Mesenchymal stem cell (in vitro differentiated cells and primary cell): ENCODE data around the gene ARHGAP15.
A peak's percentile ranks its signal among the peaks of the same experiment; 100 is the strongest.

Source experiments
- DNase-seq: peaks from one replicate; pipeline ENCODE4 v3.0.0-alpha.2; 2013
- H2AFZ ChIP-seq: one replicate; pipeline ENCODE4 v1.6.1; 2013; ENCODE audit warnings: low read depth, mild to moderate bottlenecking, control low read depth, inconsistent platforms, low read length, moderate library complexity
- H2AK5ac ChIP-seq: 2 replicates; pipeline ENCODE4 v1.6.1; 2013; ENCODE audit warnings: low read length, moderate library complexity, mild to moderate bottlenecking, inconsistent platforms; ENCODE audit not compliant: severe bottlenecking
- H2BK120ac ChIP-seq: one replicate; pipeline ENCODE4 v1.6.1; 2013; ENCODE audit warnings: low read depth, mild to moderate bottlenecking, inconsistent platforms, low read length, moderate library complexity
- H2BK12ac ChIP-seq, 2 experiments: one replicate each; pipeline ENCODE4 v1.6.1; 2013; ENCODE audit warnings: inconsistent platforms in 2 of 2, low read length in 2 of 2, mild to moderate bottlenecking in 2 of 2, moderate library complexity in 2 of 2, control low read depth in 1 of 2
- H2BK15ac ChIP-seq: one replicate; pipeline ENCODE4 v1.6.1; 2013; ENCODE audit warnings: mild to moderate bottlenecking, low read depth, inconsistent platforms; ENCODE audit not compliant: poor library complexity, severe bottlenecking
- H2BK5ac ChIP-seq: 2 replicates; pipeline ENCODE4 v1.6.1; 2013; ENCODE audit warnings: low read depth, mild to moderate bottlenecking, low read length, control low read depth, inconsistent platforms; ENCODE audit not compliant: poor library complexity, severe bottlenecking
- H3K14ac ChIP-seq, 2 experiments: one replicate each; pipeline ENCODE4 v1.6.1; 2013; ENCODE audit warnings: inconsistent platforms in 2 of 2, low read length in 2 of 2, control low read depth in 1 of 2, mild to moderate bottlenecking in 1 of 2, moderate library complexity in 1 of 2
- H3K18ac ChIP-seq, 2 experiments: one replicate each; pipeline ENCODE4 v1.6.1; 2013; ENCODE audit warnings: inconsistent platforms in 2 of 2, low read length in 2 of 2, control low read depth in 1 of 2, low read depth in 1 of 2, mild to moderate bottlenecking in 1 of 2
- H3K23ac ChIP-seq, 2 experiments: one replicate each; pipeline ENCODE4 v1.6.1; 2013; ENCODE audit warnings: inconsistent platforms in 2 of 2, low read length in 2 of 2, mild to moderate bottlenecking in 2 of 2, moderate library complexity in 2 of 2, control low read depth in 1 of 2
- H3K27ac ChIP-seq: 2 replicates; pipeline ENCODE4 v1.5.1; 2013; ENCODE audit warnings: mild to moderate bottlenecking, moderate library complexity, low read length, control low read depth, inconsistent platforms; ENCODE audit not compliant: poor library complexity, severe bottlenecking
- H3K27me3 ChIP-seq, 2 experiments: 2 replicates each; pipeline versions ENCODE4 v1.6.1 to v1.7.0; 2013; ENCODE audit warnings: low read length in 2 of 2, mild to moderate bottlenecking in 2 of 2, moderate library complexity in 2 of 2, control low read depth in 1 of 2, inconsistent platforms in 1 of 2; ENCODE audit not compliant: control insufficient read depth in 1 of 2, insufficient read depth in 1 of 2
- H3K36me3 ChIP-seq, 2 experiments: 2 replicates each; pipeline versions ENCODE4 v1.6.1 to v1.7.0; 2013; ENCODE audit warnings: low read length in 2 of 2, control low read depth in 1 of 2, inconsistent platforms in 1 of 2, low read depth in 1 of 2, mild to moderate bottlenecking in 1 of 2; ENCODE audit not compliant: insufficient read depth in 2 of 2, control insufficient read depth in 1 of 2
- H3K4ac ChIP-seq, 2 experiments: one replicate each; pipeline ENCODE4 v1.6.1; 2013; ENCODE audit warnings: inconsistent platforms in 2 of 2, low read length in 2 of 2, mild to moderate bottlenecking in 2 of 2, moderate library complexity in 2 of 2, control low read depth in 1 of 2, low read depth in 1 of 2
- H3K4me1 ChIP-seq: 2 replicates; pipeline ENCODE4 v1.6.1; 2013; ENCODE audit warnings: low read depth, low read length, control low read depth; ENCODE audit not compliant: control insufficient read depth, insufficient read depth
- H3K4me2 ChIP-seq: 2 replicates; pipeline ENCODE4 v1.6.1; 2013; ENCODE audit warnings: low read length, mild to moderate bottlenecking, inconsistent platforms; ENCODE audit not compliant: poor library complexity, severe bottlenecking
- H3K4me3 ChIP-seq, 2 experiments: 2 replicates each; pipeline versions ENCODE4 v1.5.1 to v1.7.0; 2013; ENCODE audit warnings: low read length in 2 of 2, mild to moderate bottlenecking in 2 of 2, control low read depth in 1 of 2, low read depth in 1 of 2; ENCODE audit not compliant: insufficient read depth in 1 of 2
- H3K79me1 ChIP-seq: replicated peaks from 2 replicates; pipeline ENCODE4 v1.6.1; 2013; ENCODE audit warnings: mild to moderate bottlenecking, control low read depth, low read length, inconsistent platforms; ENCODE audit not compliant: poor library complexity, severe bottlenecking
- H3K9ac ChIP-seq: 2 replicates; pipeline ENCODE4 v1.7.0; 2013; ENCODE audit warnings: mild to moderate bottlenecking, low read length, moderate library complexity
- H3K9me3 ChIP-seq: 2 replicates; pipeline ENCODE4 v1.7.0; 2013; ENCODE audit warnings: mild to moderate bottlenecking, low read length; ENCODE audit not compliant: control insufficient read depth
- H4K8ac ChIP-seq: one replicate; pipeline ENCODE4 v1.6.1; 2013; ENCODE audit warnings: inconsistent platforms, mild to moderate bottlenecking, low read length, moderate library complexity
- H4K91ac ChIP-seq: one replicate; pipeline ENCODE4 v1.6.1; 2013; ENCODE audit warnings: mild to moderate bottlenecking, low read length, inconsistent platforms
- WGBS: methylation state at CpG from one replicate; pipeline ENCODE4 v1.1.7; 2013; ENCODE audit warnings: mixed read lengths; 5-methylcytosine and 5-hydroxymethylcytosine counted together

The ARHGAP15 gene

DNA sequence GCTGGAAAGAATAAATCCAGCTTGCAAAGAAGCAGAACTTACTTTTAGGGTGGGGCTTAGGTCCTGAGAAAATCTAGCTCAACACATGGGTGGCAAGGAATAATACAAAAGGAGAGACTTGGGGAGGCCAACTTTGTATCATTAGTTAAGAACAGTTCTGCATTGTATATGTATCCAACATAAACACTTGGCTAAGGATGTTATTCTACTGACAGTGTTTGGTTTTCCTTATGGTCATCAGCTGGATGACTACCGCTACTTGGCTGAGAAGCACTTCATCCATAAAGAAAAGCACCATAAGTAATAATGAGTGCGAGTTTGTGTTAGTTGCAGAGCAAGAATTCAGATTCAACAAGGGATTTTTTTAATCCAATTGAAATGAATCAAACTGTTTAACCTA is 614.9 kb downstream of the ARHGAP15 start:
- H2BK12ac ChIP-seq, result no peak overlapping the region
- no peak overlapping the region for H2AK5ac ChIP-seq
- no peak overlapping the region for H2BK15ac ChIP-seq
- H3K9me3 ChIP-seq, result no peaks in the 10 kb centered on the region
- H3K4me3 ChIP-seq, result no peak overlapping the region
- H3K18ac ChIP-seq, result no peak overlapping the region
- no peak overlapping the region for H2BK5ac ChIP-seq
- no peak overlapping the region for H3K4ac ChIP-seq
- no peak overlapping the region for H3K9ac ChIP-seq
- H3K27me3 ChIP-seq, result no peaks in the 10 kb centered on the region
- WGBS, result 75% methylated on average over 1 of the region's 2 CpGs
- H4K91ac ChIP-seq, result no peak overlapping the region
- H3K36me3 ChIP-seq, result no peaks in the 10 kb centered on the region
- H2BK120ac ChIP-seq, result no peak overlapping the region
- peaks cover 1% of the 10 kb centered on the region for H3K4me1 ChIP-seq
- no peak overlapping the region for H3K27ac ChIP-seq
- H3K4me2 ChIP-seq, result no peak overlapping the region
- no peak overlapping the region for H4K8ac ChIP-seq
- H3K23ac ChIP-seq, result no peak overlapping the region
- no peak overlapping the region for H3K14ac ChIP-seq
- H3K79me1 ChIP-seq, result no peaks in the 10 kb centered on the region
- peak; percentile 15 for DNase-seq
- no peak overlapping the region for H2AFZ ChIP-seq

- no peak overlapping the region for H3K4me2 ChIP-seq
- H2BK15ac ChIP-seq, result no peak overlapping the region
- H3K4ac ChIP-seq, result no peak overlapping the region
- H3K36me3 ChIP-seq, result no peaks in the 10 kb centered on the region
- H2BK12ac ChIP-seq, result no peak overlapping the region
- H3K9ac ChIP-seq, result no peak overlapping the region
- DNase-seq, result no peak
- H2AFZ ChIP-seq, result no peak overlapping the region
- no peak overlapping the region for H4K91ac ChIP-seq
- no peak overlapping the region for H3K27ac ChIP-seq
- H2BK5ac ChIP-seq, result no peak overlapping the region
- WGBS, result 93% methylated on average over 2 of the region's 2 CpGs
- H3K18ac ChIP-seq, result no peak overlapping the region
- H3K23ac ChIP-seq, result no peak overlapping the region
- H2AK5ac ChIP-seq, result no peak overlapping the region
- H3K27me3 ChIP-seq, result no peaks in the 10 kb centered on the region
- H4K8ac ChIP-seq, result no peak overlapping the region
- H3K4me1 ChIP-seq, result peaks cover 1% of the 10 kb centered on the region
- no peaks in the 10 kb centered on the region for H3K79me1 ChIP-seq
- H3K14ac ChIP-seq, result no peak overlapping the region
- H2BK120ac ChIP-seq, result no peak overlapping the region
- no peaks in the 10 kb centered on the region for H3K9me3 ChIP-seq
- no peak overlapping the region for H3K4me3 ChIP-seq
Measured at GRCh38 chr2:143745060-143745459, 615.8 kb downstream of the ARHGAP15 start.

DNA sequence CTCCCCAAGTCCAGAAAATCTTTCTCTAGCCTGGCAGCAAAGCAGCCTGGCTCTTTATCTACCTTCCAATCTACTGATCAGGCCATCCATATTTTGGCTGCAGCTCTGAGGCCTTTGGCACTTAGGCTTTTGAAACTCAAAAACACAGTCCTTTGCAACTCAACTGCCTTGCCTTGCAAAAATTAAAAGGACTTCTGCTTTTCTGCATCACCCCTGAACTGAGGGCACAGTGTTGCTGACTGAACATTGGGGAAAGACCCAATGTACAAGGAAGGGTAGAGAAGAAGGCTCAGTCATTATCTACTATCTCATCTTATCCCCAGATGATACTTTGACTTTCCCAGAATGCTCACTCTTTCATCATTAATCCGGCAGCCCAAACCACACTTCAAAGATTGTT is 625.5 kb downstream of the ARHGAP15 start:
- no peaks in the 10 kb centered on the region for H3K79me1 ChIP-seq
- H2AFZ ChIP-seq, result no peak overlapping the region
- no peak overlapping the region for H3K23ac ChIP-seq
- no peak overlapping the region for H3K14ac ChIP-seq
- DNase-seq, result no peak
- H3K27me3 ChIP-seq, result no peaks in the 10 kb centered on the region
- no peaks in the 10 kb centered on the region for H3K4me1 ChIP-seq
- H4K91ac ChIP-seq, result no peak overlapping the region
- H2BK120ac ChIP-seq, result no peak overlapping the region
- H2BK5ac ChIP-seq, result no peak overlapping the region
- H2BK15ac ChIP-seq, result no peak overlapping the region
- no peak overlapping the region for H3K18ac ChIP-seq
- 100% methylated on average over 1 of the region's 1 CpG for WGBS
- no peak overlapping the region for H3K4me3 ChIP-seq
- H2AK5ac ChIP-seq, result no peak overlapping the region
- no peak overlapping the region for H3K4me2 ChIP-seq
- no peak overlapping the region for H2BK12ac ChIP-seq
- H3K9me3 ChIP-seq, result no peaks in the 10 kb centered on the region
- H4K8ac ChIP-seq, result no peak overlapping the region
- no peak overlapping the region for H3K4ac ChIP-seq
- no peaks in the 10 kb centered on the region for H3K36me3 ChIP-seq
- no peak overlapping the region for H3K9ac ChIP-seq
- H3K27ac ChIP-seq, result no peak overlapping the region

DNA sequence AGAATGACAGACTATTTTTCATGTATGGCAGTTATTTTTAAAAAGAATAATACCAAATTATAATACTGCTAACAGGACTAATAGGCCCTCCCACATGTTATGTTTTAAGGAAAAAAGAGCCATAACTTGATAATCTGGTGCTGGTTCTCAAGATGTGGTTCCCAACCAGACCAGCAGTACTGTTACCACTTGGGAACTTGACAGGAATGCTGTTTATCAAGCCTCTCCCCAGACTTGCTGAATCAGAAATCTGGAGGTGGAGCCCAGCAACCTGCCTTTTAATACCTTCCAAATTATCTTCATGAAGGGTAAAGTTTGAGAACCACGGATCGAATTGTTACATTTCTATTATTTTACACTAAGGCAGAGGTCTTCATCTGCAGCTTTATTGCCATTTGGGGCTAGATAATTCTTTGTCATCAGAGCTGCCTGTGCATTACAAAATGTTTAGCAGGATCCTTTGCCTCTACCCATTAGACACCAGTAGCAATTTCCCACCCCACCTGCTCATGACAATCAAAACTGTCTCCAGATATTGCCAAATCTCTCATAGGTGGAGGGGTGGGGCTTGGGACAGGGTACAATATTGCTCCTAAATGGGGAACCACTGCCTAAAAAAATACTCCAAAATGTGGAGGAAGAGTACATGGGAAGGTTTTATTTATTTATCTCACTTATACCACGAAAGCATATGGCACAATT is 629.6 kb downstream of the ARHGAP15 start:
- WGBS, result 100% methylated on average over 1 of the region's 3 CpGs
- Histone ChIP-seq H3K4me2 (no peak overlapping the region), H3K4ac (no peak overlapping the region), H3K9ac (no peak overlapping the region), H3K14ac (no peak overlapping the region), H2AFZ (no peak overlapping the region), H2BK12ac (no peak overlapping the region), H2BK120ac (no peak overlapping the region), H4K91ac (no peak overlapping the region), H3K27ac (no peak overlapping the region), H2BK5ac (no peak overlapping the region), H3K9me3 (no peaks in the 10 kb centered on the region), H3K18ac (no peak overlapping the region), H2AK5ac (no peak overlapping the region), H2BK15ac (no peak overlapping the region), H3K79me1 (no peaks in the 10 kb centered on the region), H3K4me3 (no peak overlapping the region), H3K36me3 (no peaks in the 10 kb centered on the region), H4K8ac (no peak overlapping the region), H3K4me1 (no peaks in the 10 kb centered on the region), H3K27me3 (no peaks in the 10 kb centered on the region), H3K23ac (no peak overlapping the region)
- no peak for DNase-seq
